Stimulated activated CD8-positive, alpha-beta memory T cell treated with anti-CD3 and anti-CD28 coated beads, Interleukin-12 subunit alpha, Interleukin-12 subunit beta, amount 100 ng/mL, for 24 hours (primary cell): Measurements from ENCODE around the gene ARHGEF40.
A peak's percentile ranks its signal among the peaks of the same experiment; 100 is the strongest.

Source experiments
- DNase-seq: peaks from one replicate; pipeline ENCODE4 v3.0.0-alpha.2; 2020; ENCODE audit errors: extremely low read depth

Gene ARHGEF40

GRCh38 chr14:21098076-21098891 is 28.2 kb downstream of the ARHGEF40 start, which contains the start of gene ZNF219:
TSS of gene ZNF219 (minus strand) at chr14:21098655. CDS start at chr14:21093591, 5,064 bp downstream.
- DNase-seq, result no peak

- no peak for DNase-seq
Measured at GRCh38 chr14:21098892-21099595, 28.9 kb downstream of the ARHGEF40 start.

DNA sequence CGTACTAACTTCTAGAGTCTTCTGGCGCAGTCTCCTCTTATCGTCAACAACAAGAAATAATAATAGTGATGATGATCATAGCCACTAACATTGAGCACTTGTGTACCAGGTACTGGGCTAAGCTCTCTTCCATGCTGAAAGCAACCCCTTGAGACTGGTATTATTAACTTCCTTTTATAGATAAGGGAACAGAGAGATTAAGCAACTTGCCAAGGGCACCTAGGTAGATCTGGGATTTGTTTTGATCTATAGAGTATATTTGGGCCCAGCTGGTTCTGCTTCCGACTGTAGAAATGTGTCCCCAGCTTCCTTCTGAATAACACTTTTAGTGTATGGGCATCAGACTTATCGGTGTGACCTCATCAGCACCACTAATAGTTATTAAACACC is 29.5 kb downstream of the ARHGEF40 start:
- DNase-seq, result no peak

DNA sequence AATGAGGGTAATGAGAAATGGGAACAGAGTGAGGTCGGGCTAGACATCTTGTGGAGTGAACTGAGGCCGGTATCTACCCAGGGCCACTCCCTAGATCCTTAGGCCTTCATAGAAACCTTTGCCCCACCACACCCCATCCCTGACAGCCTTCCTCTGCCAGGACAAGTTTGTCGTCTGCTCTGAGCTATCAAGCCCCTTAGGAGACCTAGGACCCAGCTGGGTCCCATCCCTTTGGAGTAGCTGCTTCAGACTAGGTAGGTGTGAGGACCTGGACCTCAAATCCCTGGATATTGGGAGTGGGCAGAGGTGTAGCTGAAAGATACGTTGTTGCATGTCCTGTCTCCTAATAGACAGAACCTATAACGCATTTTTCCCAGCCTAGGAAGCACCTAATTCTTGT is 30.8 kb downstream of the ARHGEF40 start, which contains the start of gene TMEM253:
Gene TMEM253, plus strand, starts transcription at position 136 of the 400 bp plus-strand sequence. CDS start 278 bp downstream, outside the sequence.
- no peak for DNase-seq

GRCh38 chr14:21101802-21102413 is 31.8 kb downstream of the ARHGEF40 start:
- no peak for DNase-seq

DNA sequence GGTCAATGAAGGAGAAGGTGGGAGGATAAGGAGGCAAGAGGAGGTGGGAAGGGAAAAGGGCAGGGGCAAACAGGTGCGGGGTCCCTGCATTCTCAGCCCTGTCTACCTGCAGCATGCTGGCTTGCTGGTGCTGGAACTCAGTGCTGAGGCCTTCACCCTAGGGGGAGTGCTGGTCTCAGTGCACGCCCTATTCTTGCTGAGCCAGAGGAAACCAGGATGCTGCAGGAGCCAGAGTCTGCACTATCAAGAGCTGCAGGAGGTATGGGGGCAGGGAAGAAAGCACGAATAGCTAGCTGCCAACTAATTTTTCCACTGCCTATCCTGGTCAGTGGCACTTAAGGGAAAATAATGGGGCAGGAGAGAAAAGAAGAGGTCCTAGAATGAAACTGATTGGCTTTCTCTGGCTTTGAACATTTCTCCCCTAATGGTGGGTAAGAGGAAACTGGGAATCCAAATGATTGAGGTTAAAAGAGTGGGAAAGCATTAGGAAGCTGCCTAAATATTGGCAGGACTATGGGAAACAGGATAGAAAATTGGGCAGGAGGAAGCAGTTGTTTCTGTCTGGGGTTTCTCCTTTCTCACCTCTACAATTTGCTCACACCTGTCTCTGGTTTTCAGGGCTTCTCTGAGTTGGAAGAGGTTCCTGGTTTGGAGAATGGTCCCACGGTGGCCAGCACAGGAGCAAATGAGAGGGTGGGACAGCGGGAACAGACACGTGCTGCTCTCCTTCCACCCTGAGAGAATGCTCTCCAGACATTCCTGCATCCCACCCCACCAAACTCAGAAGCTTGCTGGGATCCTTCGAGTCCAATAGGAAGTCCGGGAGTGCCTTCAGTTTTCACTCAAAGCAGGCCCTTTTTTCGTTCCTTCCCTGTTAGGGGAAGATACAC is 32.7 kb downstream of the ARHGEF40 start:
- DNase-seq, result no peak

- DNase-seq, result no peak
Measured at GRCh38 chr14:21103411-21103709, 33.3 kb downstream of the ARHGEF40 start.

GRCh38 chr14:21103710-21104447 is 33.8 kb downstream of the ARHGEF40 start:
- DNase-seq, result peak; percentile 82

- DNase-seq, result no peak
Measured at GRCh38 chr14:21104448-21105060, 34.5 kb downstream of the ARHGEF40 start.

DNA sequence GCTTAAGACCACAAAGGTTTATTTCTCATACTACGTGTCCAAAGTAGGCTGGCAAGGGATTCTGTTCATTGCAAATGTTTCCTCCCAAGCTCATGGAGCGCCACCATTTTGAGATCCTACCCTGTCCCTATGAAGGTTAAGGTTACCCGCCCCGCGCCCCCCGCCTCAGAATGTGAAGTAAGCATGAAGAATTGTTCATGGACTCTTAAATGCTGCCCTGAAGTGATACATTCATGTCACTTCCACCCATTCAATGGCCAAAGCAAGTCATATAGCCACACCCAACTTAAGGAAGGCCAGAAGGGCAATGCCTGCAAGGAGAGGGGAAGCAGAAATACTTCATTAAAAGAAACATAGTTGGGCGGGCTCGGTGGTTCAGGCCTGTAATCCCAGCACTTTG is 35.0 kb downstream of the ARHGEF40 start:
- no peak for DNase-seq

- DNase-seq, result no peak
Measured at GRCh38 chr14:21106176-21106497, 36.0 kb downstream of the ARHGEF40 start.

- DNase-seq, result no peak
Measured at GRCh38 chr14:21106498-21107282, 36.6 kb downstream of the ARHGEF40 start.

DNA sequence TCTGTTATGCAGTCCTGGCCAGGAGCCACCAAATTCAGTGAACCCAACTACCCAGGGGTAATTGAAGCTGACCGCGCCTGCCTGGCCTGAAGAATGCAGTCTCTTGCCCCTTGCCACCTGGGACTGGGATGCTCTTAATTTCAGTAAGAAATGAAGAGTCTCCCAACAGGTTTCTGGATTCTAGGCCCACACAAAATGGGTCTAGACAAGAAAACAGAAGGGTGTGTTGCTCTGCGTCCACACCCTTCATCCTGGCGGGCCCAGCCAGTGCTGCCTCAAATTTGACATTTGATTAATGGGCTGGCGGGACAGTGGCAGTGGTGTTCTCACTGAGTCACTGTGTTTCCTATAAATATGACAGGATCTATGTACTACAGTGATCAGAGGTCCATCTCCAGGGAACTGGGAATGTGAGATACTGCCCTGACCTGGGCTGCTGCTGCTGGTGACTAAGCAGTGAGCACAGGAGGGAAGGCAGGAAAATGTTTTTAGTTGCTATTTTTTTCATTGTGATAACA is 37.2 kb downstream of the ARHGEF40 start:
- no peak for DNase-seq

GRCh38 chr14:21108791-21109190 is 38.7 kb downstream of the ARHGEF40 start:
- no peak for DNase-seq

- DNase-seq, result no peak
Measured at GRCh38 chr14:21109377-21110138, 39.5 kb downstream of the ARHGEF40 start.

GRCh38 chr14:21112255-21112654 is 42.2 kb downstream of the ARHGEF40 start:
- DNase-seq, result no peak

DNA sequence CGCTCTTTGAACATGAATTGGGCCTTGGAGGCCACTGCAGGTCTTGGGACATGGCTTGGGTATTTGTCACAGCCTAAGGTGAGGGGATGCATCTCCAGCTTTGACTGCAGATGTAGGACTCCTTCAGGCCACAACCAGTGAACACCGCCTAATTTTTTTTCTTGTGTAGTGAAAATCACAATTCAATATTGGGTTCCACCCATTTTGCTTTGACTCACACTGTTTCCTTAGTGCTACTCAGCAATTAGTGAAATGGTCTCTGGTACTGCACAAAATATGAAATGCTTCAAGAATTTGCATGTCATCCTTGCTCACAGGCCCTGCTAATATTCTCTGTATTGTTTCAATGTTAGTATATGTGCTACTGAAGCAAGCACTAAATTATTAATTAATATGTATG is 43.3 kb downstream of the ARHGEF40 start:
- DNase-seq, result no peak

- DNase-seq, result no peak
Measured at GRCh38 chr14:21118933-21119332, 48.8 kb downstream of the ARHGEF40 start.

DNA sequence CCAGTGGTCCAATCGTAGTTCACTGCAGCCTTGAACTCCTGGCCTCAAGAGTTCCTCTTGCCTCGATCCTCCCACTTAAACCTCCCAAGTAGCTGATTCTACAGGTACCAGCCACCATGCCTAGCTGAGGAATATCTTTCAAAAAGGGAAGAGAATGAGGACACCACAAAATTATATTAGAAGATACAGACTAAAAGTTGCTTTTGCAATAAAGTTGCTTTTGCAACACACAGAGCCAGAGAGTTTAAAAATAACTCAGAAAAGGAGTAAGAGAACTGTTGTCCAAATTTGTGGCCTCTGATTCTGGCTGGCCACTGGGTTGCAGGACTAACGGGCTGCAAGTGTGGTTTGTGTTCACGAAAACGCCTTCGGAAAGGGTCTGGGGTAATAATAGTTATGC is 50.6 kb downstream of the ARHGEF40 start:
- DNase-seq, result no peak
